GM19043 (cell line): ENCODE results near the gene TWIST1.

Experiments used
- ATAC-seq: cut with Tn5 transposase; IDR thresholded peaks from one replicate; pipeline ENCODE4 v1.9.1; 2021; ENCODE audit warnings: low read depth; ENCODE audit not compliant: unreplicated experiment

Gene TWIST1

DNA sequence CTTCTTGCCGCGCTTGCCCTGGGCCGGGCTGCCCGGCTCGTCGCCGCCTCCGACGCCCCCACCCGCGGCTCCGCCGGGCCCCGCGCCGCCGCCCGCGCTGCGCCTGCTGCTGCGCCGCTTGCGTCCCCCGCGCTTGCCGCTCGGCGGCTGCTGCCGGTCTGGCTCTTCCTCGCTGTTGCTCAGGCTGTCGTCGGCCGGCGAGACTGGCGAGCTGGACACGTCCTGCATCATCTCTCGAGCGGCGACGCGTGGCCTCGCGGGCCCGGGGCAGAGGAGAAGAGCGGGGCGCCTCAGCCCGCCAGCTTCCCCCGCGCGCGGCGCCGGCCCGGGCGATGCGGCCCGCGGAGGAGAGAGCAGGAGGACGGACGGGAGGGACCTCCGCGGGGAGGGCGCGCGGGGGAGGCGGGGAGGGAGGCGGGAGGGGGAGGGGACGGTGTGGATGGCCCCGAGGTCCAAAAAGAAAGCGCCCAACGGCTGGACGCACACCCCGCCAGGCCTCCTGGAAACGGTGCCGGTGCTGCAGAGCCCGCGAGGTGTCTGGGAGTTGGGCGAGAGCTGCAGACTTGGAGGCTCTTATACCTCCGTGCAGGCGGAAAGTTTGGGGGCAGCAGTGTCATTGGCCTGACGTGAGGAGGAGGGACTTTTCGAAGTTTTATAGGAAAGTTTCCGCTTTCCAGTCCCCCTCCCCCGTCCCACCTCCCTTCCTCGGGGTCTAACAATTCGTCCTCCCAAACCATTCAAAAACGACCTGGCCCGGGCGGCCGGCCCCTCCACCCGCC is at the start of gene TWIST1:
Gene TWIST1, minus strand, starts transcription at position 546 of the 779 bp plus-strand sequence. Its CDS starts 315 bp downstream, at position 231.
- no peak for ATAC-seq

DNA sequence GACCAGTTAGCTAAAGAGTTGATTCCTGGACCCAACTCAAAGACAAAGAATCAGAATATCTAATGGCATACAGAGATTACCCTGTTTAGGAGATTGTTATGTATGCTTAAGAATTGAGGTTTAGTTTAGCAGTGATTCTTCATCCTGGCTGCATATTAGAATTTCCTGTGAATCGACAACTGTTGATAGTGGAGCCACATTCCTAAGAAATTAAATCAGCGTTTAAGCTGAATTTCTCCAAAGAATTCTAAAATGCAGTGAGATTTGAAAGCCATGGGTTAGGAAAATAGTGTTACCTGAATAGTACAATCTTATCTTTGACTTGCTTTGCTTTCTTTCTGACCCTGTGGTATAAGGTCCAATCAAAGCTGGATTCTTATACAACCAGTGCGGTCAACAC is 44.2 kb upstream of the TWIST1 start:
- no peak for ATAC-seq

GRCh38 chr7:19146699-19147098 is 29.3 kb upstream of the TWIST1 start:
- no peak for ATAC-seq

- ATAC-seq, result no peak
Observed at GRCh38 chr7:19145434-19146115, 28.1 kb upstream of the TWIST1 start.

DNA sequence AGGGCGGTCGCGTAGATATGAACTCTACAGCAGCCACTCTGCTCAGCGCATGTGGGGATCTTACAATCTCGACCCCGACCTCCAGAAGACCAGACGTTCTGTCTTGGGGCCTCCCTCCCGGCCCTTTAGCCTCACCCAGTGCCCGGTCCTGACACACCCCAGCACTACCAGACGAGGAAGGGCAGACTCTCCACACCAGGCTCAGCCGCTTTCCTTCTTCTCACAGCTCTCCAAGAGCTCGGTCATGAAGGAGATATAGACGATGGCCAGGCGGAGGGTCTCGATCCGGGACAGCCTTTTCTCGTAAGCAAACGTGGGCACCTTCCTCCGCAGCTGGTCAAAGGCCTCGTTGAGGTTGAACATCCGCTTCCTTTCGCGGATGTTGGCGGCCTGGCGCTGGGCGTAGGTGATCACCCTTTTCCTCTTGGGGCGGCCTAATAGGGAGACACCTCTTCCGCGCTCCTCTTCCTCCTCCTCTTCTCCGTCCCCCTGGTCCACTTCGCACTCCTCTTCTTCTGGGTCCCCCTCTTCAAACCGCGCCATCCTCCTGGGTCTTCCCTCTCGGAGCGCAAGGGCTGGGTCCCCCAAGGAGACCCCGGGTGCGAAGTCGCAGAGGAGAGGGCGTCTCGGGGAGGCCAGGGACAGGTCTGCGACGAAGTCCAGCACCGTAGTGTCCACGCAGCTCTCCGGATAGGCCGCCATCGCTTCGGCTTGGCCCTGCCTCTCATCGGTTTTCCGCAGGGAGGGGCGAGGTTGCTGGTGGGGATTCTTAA is 27.4 kb upstream of the TWIST1 start, which contains the start of gene FERD3L:
Gene FERD3L, minus strand, starts transcription at position 761 of the 773 bp plus-strand sequence. Its CDS starts 59 bp downstream, at position 702.
- ATAC-seq, result no peak

DNA sequence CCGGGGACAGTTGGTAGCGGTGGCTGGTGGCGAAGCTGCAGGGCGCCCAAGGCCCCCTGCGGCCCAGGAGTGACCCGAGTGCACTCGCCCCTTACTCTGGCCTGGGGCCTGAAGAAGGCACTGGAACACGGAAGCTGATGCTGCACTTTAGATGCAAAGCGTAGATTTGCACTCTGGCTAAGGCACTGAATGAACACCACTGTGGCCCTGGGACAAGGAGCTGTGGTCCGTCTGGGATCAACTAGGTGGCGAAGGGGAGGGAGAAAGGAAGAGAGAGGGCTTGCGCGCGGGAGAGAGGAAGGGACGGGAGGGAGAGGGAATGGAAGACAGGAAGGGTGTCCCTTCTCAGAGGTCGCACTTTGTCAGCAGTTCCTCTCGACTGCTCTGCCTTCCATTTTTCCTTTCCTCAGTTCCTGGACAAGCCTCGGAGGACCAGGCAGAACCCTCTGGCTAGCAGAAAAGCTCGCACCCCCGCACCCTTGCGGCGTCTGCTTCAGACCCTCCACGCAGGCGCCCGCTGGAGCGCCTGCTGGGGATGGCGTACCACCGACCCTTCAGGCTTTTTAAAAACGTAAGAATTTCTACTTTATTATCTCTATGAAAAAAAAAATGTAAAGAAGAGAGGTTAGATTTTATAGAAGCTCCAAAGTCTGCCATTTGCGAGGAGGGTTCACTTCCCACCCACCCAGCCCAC is 26.6 kb upstream of the TWIST1 start:
- ATAC-seq, result no peak

GRCh38 chr7:19139706-19140327 is 22.4 kb upstream of the TWIST1 start:
- ATAC-seq, result no peak

DNA sequence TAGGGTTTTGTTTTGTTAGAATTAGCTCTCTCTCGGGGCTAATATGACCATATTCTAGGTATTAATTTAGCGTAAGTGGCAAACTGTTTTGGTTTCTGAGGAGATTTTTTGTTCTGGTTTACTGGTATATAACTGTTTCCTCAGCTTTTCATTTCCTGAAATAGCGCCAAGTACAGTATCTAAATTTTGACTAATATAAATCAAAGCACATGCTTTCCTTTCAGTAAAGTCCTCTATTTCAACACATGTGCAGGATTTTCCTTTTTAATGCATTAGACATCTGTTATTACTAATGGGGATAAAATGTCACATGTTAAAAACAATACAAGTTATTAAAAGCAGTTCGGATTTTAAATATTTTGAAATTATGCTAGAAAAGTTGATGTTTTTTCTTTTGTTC is 16.4 kb upstream of the TWIST1 start:
- ATAC-seq, result no peak

- ATAC-seq, result no peak
Observed at GRCh38 chr7:19133390-19133789, 16.0 kb upstream of the TWIST1 start.

DNA sequence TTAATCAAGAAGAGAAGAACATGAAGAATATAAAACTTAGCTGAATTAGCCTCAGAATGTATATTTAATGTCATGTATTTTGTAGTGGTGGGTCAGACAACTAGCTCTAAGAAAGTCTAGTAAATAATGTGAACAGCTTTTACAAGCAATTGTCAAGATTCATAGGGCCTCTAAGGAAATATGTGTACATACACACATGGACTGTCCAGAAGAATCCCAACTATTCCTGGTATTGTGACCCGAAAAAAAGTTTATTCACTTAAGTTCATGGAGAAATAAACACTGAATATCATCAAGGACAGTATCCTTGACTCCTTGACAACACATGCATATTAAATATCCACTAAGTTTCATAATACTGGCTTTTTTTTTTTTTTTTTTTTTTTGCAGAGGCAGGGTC is 11.4 kb upstream of the TWIST1 start:
- no peak for ATAC-seq

DNA sequence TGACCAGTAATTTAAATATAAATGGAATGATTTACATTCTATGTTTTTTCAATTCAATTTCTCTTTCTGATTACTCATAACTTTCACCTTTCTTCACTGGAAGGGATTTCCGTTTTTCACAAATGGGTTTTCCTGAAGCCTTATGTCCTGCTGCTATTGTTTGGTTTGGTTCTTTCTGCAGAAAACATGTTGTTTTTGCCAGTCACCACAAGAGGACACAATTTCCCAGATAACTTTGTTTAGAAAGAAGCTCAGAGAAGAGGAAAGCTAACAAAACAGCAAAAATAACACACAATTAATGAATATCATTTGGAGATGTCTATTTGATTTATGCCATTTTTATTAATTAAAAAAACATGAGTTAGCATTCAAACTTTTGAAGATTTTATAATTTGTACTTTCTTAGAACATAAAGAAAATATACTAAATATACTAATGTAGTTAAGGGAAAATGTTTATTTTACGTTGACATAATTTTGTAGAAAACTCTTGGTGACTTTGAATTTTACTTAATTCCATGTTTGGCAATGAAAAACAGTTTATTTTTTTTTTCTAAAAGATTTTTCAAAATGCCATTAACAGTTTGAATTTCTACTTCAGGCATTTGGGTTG is 4.6 kb upstream of the TWIST1 start:
- no peak for ATAC-seq

- no peak for ATAC-seq
Observed at GRCh38 chr7:19119870-19120486, 2.5 kb upstream of the TWIST1 start.

DNA sequence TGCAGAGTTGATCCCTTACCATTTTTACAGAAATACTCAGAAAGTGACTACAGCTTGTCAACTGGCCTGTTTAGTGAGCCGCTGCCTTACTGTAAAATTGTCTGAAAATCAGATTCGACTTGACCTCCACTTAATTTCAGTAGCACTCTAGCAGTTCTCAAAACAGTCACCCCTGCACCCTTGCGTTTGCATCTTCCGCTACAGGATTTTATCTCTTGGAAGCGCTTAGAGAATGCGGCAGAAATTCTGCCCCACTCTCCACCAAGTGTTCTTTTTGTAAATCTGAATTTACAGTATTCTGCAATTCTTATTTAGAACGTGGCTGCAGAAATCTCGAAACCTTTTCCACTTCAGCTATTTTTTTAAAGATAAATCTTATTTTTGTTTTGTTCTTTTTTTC is 1.9 kb upstream of the TWIST1 start:
- ATAC-seq, result no peak

DNA sequence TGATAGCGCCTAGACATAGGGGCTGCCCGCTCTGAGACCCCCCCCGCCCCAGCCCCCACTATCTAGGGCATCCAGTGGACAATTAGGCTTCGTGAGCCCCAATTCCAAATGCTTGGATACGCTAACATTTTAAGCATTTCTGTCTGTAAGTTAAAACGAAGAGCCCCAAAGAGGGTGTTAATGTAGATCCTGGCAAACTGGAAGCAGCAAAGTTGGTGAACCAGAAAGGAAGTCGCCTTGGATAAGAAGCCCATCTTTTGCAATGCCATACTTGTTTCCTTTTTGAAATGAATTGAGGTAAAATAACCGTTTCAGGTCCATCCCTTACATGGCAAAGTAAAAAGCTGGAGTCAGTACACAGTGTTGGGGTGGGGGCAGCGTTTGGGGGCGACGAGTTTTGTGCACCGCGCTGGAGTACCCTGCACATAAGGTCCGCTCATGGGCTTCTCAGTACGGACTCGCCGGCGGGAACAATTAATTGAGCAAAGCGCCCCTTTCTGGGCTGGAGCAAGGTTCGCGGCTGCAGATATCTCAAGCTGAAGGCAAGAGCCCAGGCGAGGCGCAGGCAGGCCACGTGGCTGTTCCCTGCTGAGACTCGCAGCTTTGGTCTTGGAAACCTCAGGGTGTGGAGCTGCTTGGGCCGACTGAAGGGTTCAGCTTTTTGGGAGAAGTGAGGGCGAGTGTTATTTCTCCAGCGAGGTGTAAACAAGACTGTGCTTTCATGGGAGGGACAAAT is 1.4 kb upstream of the TWIST1 start:
- ATAC-seq, result no peak

DNA sequence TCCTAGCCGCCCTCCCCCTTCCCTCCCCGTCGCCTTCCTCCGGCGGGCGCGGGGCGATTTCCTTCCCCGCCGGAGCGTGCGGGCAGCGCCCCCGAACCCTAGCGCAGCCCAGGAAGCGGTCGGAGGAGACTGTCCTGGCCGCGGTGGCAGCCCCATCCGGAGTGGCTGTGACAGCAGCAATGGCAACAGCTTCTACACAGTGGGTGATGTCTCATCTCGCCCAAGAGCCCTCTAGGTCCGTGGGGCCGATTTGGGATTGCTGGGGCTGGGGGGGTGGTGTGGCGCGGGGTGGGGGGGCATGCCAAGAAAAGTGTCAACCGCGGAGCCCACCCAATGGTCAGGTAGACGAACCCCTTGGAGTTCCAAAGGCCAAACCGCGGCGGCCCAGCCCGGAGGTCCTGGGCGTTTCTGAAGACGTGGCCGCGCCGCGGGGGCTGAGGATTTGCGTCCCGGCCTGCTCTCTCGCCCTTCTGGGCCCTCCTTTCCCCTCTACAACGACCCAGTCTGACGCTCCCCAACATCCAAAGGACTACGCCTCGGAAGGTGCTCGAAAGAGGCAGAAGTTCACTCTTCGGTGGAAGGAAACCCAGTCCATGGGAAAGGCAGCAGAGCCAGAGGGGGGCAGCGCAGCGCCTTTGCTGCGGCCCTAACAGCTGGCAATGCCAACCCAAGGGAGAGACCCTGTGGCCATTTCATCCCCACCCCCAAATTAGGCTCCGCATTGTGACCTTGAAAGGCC is 603 bp upstream of the TWIST1 start:
- no peak for ATAC-seq

DNA sequence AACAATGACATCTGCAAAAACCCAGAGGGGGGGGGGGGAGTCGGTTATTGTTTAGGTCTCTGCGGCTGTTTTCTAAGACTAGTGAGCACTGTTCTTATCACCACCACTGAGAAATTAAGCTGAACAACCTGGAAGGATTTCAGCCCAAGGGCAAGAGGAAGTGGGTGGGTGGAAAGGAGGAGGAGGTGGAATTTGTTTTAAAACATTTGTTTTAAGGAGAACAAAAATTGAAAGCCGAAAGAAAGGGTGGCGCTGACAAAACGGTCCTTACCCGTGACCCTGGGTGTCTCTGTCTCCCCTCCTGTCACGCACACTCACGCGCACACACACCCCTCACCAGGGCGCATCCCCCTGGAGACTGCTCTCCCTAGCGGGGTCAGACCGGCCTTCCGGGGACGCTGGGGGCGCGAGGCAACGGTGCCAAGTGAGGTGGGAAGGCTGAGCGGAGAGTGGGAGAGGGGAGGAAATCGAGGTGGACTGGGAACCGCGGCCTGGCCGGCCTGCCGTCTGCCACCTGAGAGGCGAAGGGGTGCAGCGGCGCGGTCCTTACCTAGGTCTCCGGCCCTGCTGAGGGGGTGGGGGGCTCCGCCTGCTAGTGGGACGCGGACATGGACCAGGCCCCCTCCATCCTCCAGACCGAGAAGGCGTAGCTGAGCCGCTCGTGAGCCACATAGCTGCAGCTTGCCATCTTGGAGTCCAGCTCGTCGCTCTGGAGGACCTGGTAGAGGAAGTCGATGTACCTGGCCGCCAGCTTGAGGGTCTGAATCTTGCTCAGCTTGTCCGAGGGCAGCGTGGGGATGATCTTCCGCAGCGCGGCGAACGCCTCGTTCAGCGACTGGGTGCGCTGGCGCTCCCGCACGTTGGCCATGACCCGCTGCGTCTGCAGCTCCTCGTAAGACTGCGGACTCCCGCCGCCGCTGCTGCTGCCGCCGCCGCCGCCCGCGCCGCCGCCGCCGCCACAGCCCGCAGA is 1.0 kb downstream of the TWIST1 start:
- ATAC-seq, result no peak

DNA sequence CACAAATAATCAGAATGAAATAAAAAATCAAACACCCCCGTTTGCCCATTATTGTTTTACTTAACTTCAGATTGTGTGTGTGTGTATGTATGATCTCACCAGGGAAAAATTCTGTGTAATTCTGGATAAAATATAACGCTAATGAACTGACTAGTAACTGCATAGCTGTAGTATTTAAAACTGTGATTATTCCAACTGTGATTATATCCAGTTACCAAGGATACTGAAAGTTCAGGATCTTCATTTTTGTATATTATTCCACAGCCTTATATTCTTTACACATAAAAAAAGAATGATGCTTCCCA is 2.9 kb downstream of the TWIST1 start:
- ATAC-seq, result no peak
